H1 (cell line): Measurements from ENCODE around the gene SLC7A11. TPM values are rescaled to one million over a fixed set of nuclear protein-coding genes. Genes with fewer than 3 reads are reported as not detected.

Experiments
- POU5F1 ChIP-seq: IDR thresholded peaks from 2 replicates; pipeline ENCODE4 v1.6.1; 2011; ENCODE audit warnings: low read depth, mild to moderate bottlenecking, low read length, moderate library complexity
- SIN3A ChIP-seq, 2 experiments: IDR thresholded peaks in 1 of 2; conservative IDR thresholded peaks in 1 of 2; 2 replicates each; pipeline ENCODE4 v1.6.1; 2011 to 2012; ENCODE audit warnings: low read length in 2 of 2, improper control_type of control experiment in 1 of 2, low read depth in 1 of 2, mild to moderate bottlenecking in 1 of 2
- polyA plus RNA-seq, 7 experiments: library from polyadenylated mRNA; depleted of rRNA in 3 of 7; stranded (reverse) in 5 of 7; unstranded in 2 of 7; fragments of >200 nt in 5 of 7; fragments of 200-250 nt in 2 of 7; gene quantifications; 1 replicate in 5 of 7; 2 replicates in 1 of 7; 4 replicates in 1 of 7; pipeline versions ENCODE4 v1.2.1 to v1.2.3, GENCODE V29; 2011 to 2013; ENCODE audit warnings: missing spikeins in 2 of 7, mixed read lengths in 2 of 7
- total RNA-seq: library from RNA; stranded (reverse); fragmentation: NEBNext Ultra II Directional; extraction: Animal tissue kit (Norgen Biotek cat#: 25700); gene quantifications from 2 replicates; pipeline ENCODE4 v1.2.1, GENCODE V29; 2021

The SLC7A11 gene
- total and polyA plus RNA-seq, 2 of the 8 experiments (the other 6 are each of a cell fraction or from before 2014, with no cell fraction given), result 6.6 to 17.0 TPM

DNA sequence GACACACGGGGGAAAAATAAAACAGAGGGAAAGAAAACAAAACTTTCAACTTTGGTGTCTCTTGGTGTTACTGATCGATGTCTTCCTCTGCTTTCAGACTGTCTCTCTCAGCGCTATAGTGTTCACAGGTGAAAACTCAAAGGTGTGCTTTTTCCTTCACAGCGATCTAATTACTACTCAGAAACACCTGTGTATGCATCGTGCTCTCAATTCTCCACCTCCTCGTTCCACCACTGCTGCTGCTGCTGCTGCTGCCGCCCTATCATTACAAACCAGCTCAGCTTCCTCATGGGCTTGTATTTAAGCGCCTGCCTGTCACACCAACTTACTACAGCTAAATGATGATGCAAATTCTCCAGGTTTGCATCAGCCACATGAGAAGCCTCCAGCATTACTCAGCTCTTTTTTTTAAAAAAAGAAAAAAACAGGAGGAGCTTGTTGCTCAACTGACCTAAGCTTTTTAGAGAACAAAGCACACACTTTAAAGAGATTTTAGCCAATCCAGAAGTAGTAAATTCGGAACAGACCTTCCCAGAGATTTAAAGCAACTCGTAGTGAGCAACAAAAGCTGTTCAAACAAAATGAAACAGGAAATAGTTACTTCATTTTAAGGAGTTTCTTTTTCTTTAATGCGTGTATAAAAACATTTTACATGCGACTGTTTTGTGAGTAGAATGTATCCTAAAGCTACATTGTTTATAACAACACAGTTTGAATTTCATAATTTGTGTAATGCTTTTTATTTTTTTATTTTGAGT lies at the start of gene SLC7A11 (continued):
- TF ChIP-seq SIN3A (conservative IDR thresholded peaks at IDR 0.05 in 1 of 2, IDR thresholded peaks at IDR 0.05 in 1 of 2; ENCODE audit: low read depth in 1 of 2, low read length in 2 of 2) (peak; percentile 95 to 96), POU5F1 (no peak)
